ENCODE measurements around the gene CYB561D1. TPM values are rescaled to one million over a fixed set of nuclear protein-coding genes. Genes with fewer than 3 reads are reported as not detected.
A peak's percentile ranks its signal among the peaks of the same experiment; 100 is the strongest.

The CYB561D1 gene
- polyA plus RNA-seq, 1 donor (not counting 4 experiments of a cell fraction or from before 2014, with no cell fraction given), result 4.9 TPM

DNA sequence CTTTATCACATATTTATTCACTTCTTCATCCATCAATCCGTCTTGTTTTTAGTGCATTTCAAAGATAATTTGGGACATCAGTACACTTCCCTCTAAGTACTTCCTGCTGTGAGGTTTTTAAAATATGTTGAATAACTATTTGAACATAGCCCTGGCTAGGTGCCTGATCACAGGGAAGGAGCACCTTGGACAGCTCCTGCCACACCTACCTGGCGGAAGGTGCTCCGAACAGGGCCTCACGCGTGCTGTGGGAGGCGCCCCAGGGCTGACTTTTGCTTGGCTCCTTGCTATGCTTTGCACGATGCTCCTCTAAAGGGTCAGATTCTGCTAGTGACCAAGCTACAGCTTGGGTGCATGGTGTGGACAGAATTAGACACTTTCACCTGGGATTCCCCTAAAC lies 15.1 kb upstream of the CYB561D1 start:
- no peak for TF ChIP-seq EZH2 (IDR thresholded peaks at IDR 0.05; ENCODE audit: low read length)
- TF ChIP-seq, protein P1, sequence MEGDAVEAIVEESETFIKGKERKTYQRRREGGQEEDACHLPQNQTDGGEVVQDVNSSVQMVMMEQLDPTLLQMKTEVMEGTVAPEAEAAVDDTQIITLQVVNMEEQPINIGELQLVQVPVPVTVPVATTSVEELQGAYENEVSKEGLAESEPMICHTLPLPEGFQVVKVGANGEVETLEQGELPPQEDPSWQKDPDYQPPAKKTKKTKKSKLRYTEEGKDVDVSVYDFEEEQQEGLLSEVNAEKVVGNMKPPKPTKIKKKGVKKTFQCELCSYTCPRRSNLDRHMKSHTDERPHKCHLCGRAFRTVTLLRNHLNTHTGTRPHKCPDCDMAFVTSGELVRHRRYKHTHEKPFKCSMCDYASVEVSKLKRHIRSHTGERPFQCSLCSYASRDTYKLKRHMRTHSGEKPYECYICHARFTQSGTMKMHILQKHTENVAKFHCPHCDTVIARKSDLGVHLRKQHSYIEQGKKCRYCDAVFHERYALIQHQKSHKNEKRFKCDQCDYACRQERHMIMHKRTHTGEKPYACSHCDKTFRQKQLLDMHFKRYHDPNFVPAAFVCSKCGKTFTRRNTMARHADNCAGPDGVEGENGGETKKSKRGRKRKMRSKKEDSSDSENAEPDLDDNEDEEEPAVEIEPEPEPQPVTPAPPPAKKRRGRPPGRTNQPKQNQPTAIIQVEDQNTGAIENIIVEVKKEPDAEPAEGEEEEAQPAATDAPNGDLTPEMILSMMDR (optimal IDR thresholded peaks at IDR 0.05 in 1 of 3, IDR thresholded peaks at IDR 0.05 in 1 of 3, conservative IDR thresholded peaks at IDR 0.05 in 1 of 3; ENCODE audit: extremely low read depth in 1 of 3, insufficient read depth in 2 of 3, low read length in 3 of 3), result peak in 1 of 3 experiments; percentile 36
- no peak overlapping the region for H3K4me3 ChIP-seq (ENCODE audit: control insufficient read depth in 2 of 3, extremely low read depth in 1 of 3, insufficient read depth in 2 of 3, low read depth in 1 of 3, low read length in 3 of 3)
- H2AFZ ChIP-seq (ENCODE audit: control insufficient read depth, low read length), result no peak overlapping the region
- no peak overlapping the region for H3K9ac ChIP-seq (ENCODE audit: control insufficient read depth, extremely low read depth, insufficient read depth, low read length)
- peaks cover 2% of the 10 kb centered on the region for H4K20me1 ChIP-seq (ENCODE audit: control insufficient read depth, extremely low read depth, insufficient read depth, low read length)
- H3K9me1 ChIP-seq (ENCODE audit: control insufficient read depth, extremely low read depth, insufficient read depth, low read length), result no peaks in the 10 kb centered on the region
- no peak overlapping the region for H3K4me2 ChIP-seq (ENCODE audit: control insufficient read depth, extremely low read depth, insufficient read depth, low read depth, low read length)
- FAIRE-seq (no peak), DNase-seq (ENCODE audit: low read depth, low spot score) (no peak)
- dilution Hi-C loops (cut with MboI; ENCODE audit: extremely low pct_ligation_motif_present, low sequenced_read_pairs), result no loop called here
- H3K36me3 ChIP-seq (ENCODE audit: control insufficient read depth in 2 of 2, extremely low read depth in 1 of 2, insufficient read depth in 2 of 2, low read length in 2 of 2), result no peaks in the 10 kb centered on the region
- H3K9me3 ChIP-seq (ENCODE audit: control insufficient read depth, low read depth, low read length), result no peaks in the 10 kb centered on the region
- H3K27me3 ChIP-seq (ENCODE audit: control insufficient read depth, extremely low read depth, insufficient read depth, low read length), result peaks cover 23% of the 10 kb centered on the region
- H3K79me2 ChIP-seq (ENCODE audit: control insufficient read depth, insufficient read depth, low read length), result no peaks in the 10 kb centered on the region
- peaks cover 4% of the 10 kb centered on the region for H3K4me1 ChIP-seq (ENCODE audit: control insufficient read depth, extremely low read depth, insufficient read depth, low read length)
- H3K27ac ChIP-seq (ENCODE audit: control insufficient read depth, insufficient read depth, low read length), result no peak overlapping the region

- H3K27me3 ChIP-seq (ENCODE audit: control insufficient read depth, extremely low read depth, insufficient read depth, low read length), result peaks cover 23% of the 10 kb centered on the region
- peaks cover 2% of the 10 kb centered on the region for H4K20me1 ChIP-seq (ENCODE audit: control insufficient read depth, extremely low read depth, insufficient read depth, low read length)
- peaks cover 4% of the 10 kb centered on the region for H3K4me1 ChIP-seq (ENCODE audit: control insufficient read depth, extremely low read depth, insufficient read depth, low read length)
- H3K9ac ChIP-seq (ENCODE audit: control insufficient read depth, extremely low read depth, insufficient read depth, low read length), result no peak overlapping the region
- no peak overlapping the region for H2AFZ ChIP-seq (ENCODE audit: control insufficient read depth, low read length)
- H3K27ac ChIP-seq (ENCODE audit: control insufficient read depth, insufficient read depth, low read length), result no peak overlapping the region
- FAIRE-seq (no peak), DNase-seq (ENCODE audit: low read depth, low spot score) (no peak)
- no peak overlapping the region for H3K4me3 ChIP-seq (ENCODE audit: control insufficient read depth in 2 of 3, extremely low read depth in 1 of 3, insufficient read depth in 2 of 3, low read depth in 1 of 3, low read length in 3 of 3)
- H3K79me2 ChIP-seq (ENCODE audit: control insufficient read depth, insufficient read depth, low read length), result peaks cover 2% of the 10 kb centered on the region
- no peaks in the 10 kb centered on the region for H3K9me1 ChIP-seq (ENCODE audit: control insufficient read depth, extremely low read depth, insufficient read depth, low read length)
- H3K9me3 ChIP-seq (ENCODE audit: control insufficient read depth, low read depth, low read length), result no peaks in the 10 kb centered on the region
- no peak for TF ChIP-seq EZH2 (IDR thresholded peaks at IDR 0.05; ENCODE audit: low read length)
- TF ChIP-seq, protein P1 (optimal IDR thresholded peaks at IDR 0.05 in 1 of 3, IDR thresholded peaks at IDR 0.05 in 1 of 3, conservative IDR thresholded peaks at IDR 0.05 in 1 of 3; ENCODE audit: extremely low read depth in 1 of 3, insufficient read depth in 2 of 3, low read length in 3 of 3), result no peak
- H3K4me2 ChIP-seq (ENCODE audit: control insufficient read depth, extremely low read depth, insufficient read depth, low read depth, low read length), result no peak overlapping the region
- dilution Hi-C loops (cut with MboI; ENCODE audit: extremely low pct_ligation_motif_present, low sequenced_read_pairs), result no loop called here
- H3K36me3 ChIP-seq (ENCODE audit: control insufficient read depth in 2 of 2, extremely low read depth in 1 of 2, insufficient read depth in 2 of 2, low read length in 2 of 2), result no peaks in the 10 kb centered on the region
Observed at GRCh38 chr1:109479311-109479710, 14.6 kb upstream of the CYB561D1 start.

Measured in keratinocyte (primary cell).